Activated naive CD4-positive, alpha-beta T cell treated with anti-CD3 and anti-CD28 coated beads, Interleukin-2, amount 50 U/mL, for 16 hours (primary cell): ENCODE data around the gene USF2.

Experiments used
- DNase-seq: peaks from one replicate; pipeline ENCODE4 v3.0.0-alpha.2; 2020

USF2 gene

GRCh38 chr19:35303357-35303915 is 34.7 kb downstream of the USF2 start:
- no peak for DNase-seq

- DNase-seq = no peak
Measured at GRCh38 chr19:35304036-35304435, 35.3 kb downstream of the USF2 start.

DNA sequence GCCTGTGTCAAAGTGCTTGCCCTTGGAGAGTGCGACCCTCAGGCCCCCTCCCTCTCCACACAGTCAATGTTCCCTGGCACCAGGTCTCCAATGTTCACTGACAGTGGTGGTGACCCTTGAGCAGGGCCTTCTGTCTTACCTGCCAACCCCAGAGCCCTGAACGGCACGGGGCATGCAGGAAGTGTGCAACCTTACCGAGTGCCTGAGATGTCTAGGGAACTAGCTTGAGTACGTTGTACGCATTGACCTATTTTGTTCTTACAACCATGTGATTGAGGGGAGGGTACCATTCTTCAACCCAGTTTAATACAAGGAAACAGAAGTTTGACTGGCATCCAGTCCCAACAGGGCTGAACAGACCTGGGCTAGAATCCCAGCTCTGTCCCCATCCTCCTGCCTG is 36.4 kb downstream of the USF2 start:
- DNase-seq = no peak

- DNase-seq = no peak
Measured at GRCh38 chr19:35306473-35307246, 37.9 kb downstream of the USF2 start.

DNA sequence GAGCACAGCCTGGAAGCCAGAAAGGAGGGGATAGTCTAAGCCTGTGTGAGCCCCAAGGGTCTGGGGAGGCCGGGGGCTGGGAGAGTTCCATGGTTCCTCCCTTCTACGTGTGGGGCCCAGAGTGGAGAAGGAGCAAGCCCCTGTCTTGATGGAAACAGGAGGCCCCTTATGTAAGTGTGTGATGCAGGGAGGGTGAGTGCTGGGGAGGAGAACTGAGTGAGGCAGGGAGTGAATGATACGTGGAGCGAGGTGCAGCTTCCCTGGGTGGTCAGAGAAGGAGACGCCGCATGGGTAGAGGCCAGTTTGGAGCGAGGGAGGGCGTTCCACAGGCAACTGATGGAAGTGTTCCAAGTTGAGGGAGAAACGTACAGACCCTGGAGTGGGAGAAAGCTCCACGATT is 39.2 kb downstream of the USF2 start:
- no peak for DNase-seq

DNA sequence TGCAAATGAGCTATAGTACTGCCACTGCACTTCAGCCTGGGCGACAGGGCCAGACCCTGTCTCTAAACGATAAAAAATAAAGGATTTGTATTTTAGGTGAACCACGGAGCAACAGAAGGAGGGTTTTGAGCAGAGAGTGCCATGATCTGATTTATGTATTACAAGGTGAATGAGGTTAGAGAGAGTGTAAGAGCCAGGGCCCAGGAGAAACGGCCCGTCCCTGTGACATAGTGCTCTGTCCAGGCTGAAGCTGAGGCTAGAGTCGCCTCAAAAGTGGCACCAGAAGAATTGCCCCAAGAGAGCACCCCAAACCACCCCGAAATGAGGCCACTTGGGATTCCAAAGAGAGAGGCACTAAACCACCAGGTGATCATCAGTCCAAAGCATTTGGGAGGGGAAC is 40.1 kb downstream of the USF2 start:
- DNase-seq = no peak

- DNase-seq = no peak
Measured at GRCh38 chr19:35309481-35310279, 40.9 kb downstream of the USF2 start.

DNA sequence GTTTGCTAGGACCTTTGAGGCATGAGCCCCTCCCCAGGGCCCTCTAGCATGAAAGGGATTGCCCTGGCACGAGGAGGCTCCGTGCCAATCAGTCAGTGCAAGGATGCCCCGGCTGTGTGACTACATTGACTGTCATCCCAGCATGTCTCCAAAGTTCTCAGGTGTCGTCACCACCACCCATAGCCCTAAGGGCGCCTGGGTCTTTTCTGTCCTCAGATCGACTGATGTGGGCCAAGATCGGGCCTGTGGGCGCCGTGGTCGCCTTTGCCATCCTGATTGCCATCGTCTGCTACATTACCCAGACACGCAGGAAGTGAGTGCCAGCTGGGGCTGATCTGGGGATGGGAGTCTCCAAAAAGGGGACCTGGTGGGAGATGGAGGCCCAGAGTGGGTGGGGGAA is 41.6 kb downstream of the USF2 start:
- no peak for DNase-seq

GRCh38 chr19:35310811-35311465 is 42.2 kb downstream of the USF2 start:
- DNase-seq = no peak

GRCh38 chr19:35311901-35312665 is 43.3 kb downstream of the USF2 start:
- DNase-seq = no peak

DNA sequence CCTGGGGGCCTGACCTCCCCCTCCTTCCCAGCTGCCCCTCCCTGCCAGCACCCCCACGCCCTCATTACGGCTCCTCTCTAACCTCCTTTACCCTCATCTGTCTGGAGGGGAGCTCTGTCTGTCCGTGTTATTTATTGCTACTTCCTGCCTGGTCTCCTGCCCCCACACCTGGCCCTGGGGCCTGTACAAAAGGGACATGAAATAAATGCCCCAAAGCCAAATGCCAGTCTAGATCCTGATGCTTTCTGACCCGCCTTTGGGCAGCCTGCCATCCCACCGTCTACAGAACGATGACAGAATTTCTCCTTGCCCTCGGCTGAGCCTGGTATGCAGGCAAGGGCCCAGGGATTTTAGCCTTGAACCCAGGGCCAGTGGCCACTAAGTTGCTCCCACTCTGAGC is 44.8 kb downstream of the USF2 start:
- DNase-seq = no peak

DNA sequence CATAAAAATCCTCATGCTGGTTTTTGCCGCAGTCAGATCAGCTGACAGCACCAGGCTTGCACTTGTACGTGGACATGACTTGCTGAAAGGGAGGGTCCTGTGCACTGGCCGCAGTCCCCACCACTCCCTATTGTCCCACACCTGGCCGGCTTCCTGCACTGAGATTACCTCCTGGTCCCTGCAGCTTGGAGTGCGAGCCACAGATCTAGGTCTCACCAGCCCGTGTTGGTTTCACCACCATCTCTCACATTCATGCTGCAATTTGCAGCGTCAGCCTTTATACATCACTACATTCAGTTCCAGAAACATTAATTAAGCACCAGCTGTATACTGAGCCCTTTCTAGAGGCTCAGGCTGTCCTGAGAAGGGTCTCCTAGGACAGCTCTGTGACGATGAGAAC is 45.3 kb downstream of the USF2 start:
- no peak for DNase-seq

- DNase-seq = no peak
Measured at GRCh38 chr19:35314858-35315470, 46.2 kb downstream of the USF2 start.

DNA sequence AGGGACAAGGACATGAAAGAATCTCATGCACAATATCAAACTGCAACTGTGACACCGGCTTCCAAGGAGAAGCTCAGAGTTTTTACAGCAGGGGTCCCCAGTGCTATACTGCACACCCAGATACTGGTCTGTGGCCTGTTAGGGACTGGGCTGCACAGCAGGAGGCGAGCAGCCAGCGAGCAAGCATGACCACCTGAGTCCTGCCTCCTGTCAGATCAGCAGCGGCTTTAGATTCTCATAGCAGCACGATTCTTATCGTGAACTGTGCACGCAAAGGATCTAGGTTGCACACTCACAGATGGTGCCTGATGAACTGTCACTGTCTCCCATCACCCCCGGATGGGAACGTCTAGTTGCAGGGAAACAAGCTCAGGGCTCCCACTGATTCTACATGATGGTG is 47.1 kb downstream of the USF2 start:
- no peak for DNase-seq

DNA sequence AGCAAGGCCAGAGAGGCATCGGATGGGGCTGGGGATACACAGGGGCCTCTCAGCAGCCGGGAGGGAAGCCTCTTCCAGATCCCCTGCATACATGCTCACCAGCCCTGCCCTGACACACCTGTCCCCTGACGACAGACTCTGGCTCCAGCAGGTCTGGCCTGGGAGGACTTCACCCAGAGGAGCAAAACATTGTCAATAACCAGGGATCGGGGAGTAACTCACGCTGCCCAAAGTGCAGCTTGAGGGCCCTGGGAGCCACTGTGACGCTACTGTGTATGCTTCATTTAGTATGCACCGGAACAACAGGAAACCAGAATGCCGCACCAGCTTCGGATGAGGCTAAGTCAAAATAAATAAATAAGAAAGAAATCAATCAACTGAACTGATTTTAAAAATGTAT is 47.8 kb downstream of the USF2 start:
- no peak for DNase-seq

DNA sequence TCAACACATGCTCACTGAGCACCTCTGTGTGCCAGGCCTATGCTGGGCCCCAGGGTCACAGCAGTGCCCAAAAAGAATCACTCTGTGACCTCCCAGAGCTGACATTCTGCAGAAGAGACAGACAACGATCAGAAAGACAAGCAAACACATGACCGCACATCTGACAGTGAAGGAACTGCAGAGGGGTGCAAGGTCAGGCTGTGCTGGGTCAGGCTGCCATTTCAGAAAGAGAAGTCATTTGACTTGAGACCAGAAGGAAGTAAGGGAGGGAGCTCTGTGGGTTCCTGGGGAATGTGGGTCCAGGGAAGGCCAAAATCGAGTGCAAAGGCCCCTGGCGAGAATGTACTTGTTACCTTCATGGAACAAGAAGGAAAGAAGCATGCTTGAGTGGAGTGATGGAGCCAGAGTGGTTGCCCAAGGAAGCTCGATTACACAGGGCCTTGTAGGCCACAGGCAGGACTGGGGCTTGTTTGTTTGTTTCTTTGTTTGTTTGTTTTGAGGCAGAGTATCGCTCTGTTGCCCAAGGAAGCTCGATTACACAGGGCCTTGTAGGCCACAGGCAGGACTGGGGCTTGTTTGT is 48.8 kb downstream of the USF2 start:
- no peak for DNase-seq

GRCh38 chr19:35318679-35319448 is 50.1 kb downstream of the USF2 start:
- DNase-seq = no peak

GRCh38 chr19:35320065-35320713 is 51.4 kb downstream of the USF2 start:
- no peak for DNase-seq

DNA sequence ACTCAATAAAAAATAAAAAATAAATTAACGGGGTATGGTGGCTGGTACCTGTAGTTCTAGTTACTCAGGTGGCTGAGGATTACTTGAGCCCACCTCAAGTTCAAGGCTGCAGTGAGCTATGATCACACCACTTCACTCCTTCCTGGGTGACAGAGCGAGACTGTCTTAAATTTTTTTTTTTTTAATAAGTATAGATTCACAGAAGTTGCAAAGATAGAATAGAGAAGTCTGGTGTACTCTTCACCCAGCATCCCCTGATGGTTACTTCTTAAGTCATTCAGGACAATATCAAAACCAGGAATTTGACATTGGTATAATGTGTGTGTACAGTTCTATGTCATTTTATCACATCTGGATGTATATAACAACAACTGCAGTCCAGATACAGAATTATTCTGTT is 52.5 kb downstream of the USF2 start:
- DNase-seq = no peak

DNA sequence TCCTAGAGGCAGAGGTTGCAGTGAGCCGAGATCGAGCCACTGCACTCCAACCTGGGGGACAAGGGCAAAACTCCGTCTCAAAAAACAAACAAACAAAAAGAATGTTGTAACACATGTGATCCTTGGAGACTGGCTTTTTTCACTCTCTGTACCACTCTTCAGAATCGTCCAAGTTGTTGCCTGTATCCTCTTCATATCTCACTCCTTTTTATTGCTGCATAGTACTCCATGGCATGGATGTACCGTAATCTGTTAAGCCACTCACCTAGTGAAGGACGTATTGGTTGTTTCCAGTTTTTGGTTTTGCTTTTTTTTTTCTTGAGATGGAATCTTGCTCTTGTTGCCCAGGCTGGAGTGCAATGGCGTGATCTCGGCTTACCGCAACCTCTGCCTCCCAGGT is 53.3 kb downstream of the USF2 start:
- no peak for DNase-seq

- no peak for DNase-seq
Measured at GRCh38 chr19:35327642-35328041, 58.9 kb downstream of the USF2 start.
